Urothelium cell line (cell line): ENCODE measurements around the gene DPPA2.

ENCODE experiments used
- DNase-seq: peaks from one replicate; pipeline ENCODE4 v3.0.0; 2011; ENCODE audit warnings: low spot score, mixed read lengths
- FAIRE-seq: peaks from 2 replicates; lab custom pipeline; 2011; peaks lifted over from hg19 to GRCh38; lab: Jason Lieb, UNC

DPPA2 gene

GRCh38 chr3:109325657-109326056 is 9.3 kb upstream of the DPPA2 start:
- DNase-seq (no peak), FAIRE-seq (no peak)

- FAIRE-seq (no peak), DNase-seq (no peak)
These were observed 8.8 kb upstream of the DPPA2 start for GRCh38 chr3:109325109-109325508.

GRCh38 chr3:109313061-109313460 is 3.3 kb downstream of the DPPA2 start:
- FAIRE-seq (no peak), DNase-seq (no peak)

GRCh38 chr3:109297496-109297895 is 18.8 kb downstream of the DPPA2 start:
- no peak for FAIRE-seq

GRCh38 chr3:109284071-109284470 is 32.2 kb downstream of the DPPA2 start:
- no peak for DNase-seq
- no peak for FAIRE-seq

More at GRCh38 chr3:109297496-109297895, 18.8 kb downstream of the DPPA2 start:
- no peak for DNase-seq

- DNase-seq (no peak), FAIRE-seq (no peak)
These were observed 37.8 kb downstream of the DPPA2 start for GRCh38 chr3:109278546-109278945.

GRCh38 chr3:109278141-109278540 is 38.2 kb downstream of the DPPA2 start:
- DNase-seq (no peak), FAIRE-seq (no peak)

GRCh38 chr3:109275702-109276293 is 40.5 kb downstream of the DPPA2 start:
- DNase-seq (peak; percentile 73), FAIRE-seq (no peak)

GRCh38 chr3:109270779-109271178 is 45.5 kb downstream of the DPPA2 start:
- no peak for FAIRE-seq

GRCh38 chr3:109269577-109270275 is 46.6 kb downstream of the DPPA2 start:
- FAIRE-seq (no peak), DNase-seq (no peak)

More at GRCh38 chr3:109270779-109271178, 45.5 kb downstream of the DPPA2 start:
- DNase-seq, result no peak

- peak; percentile 6 for DNase-seq
These were observed 48.1 kb downstream of the DPPA2 start for GRCh38 chr3:109268181-109268580.

GRCh38 chr3:109265295-109265694 is 51.0 kb downstream of the DPPA2 start:
- FAIRE-seq (no peak), DNase-seq (no peak)

More at GRCh38 chr3:109268181-109268580, 48.1 kb downstream of the DPPA2 start:
- FAIRE-seq, result no peak

- no peak for FAIRE-seq
- peak; percentile 51 for DNase-seq
These were observed 59.0 kb downstream of the DPPA2 start for GRCh38 chr3:109257269-109257668.

- no peak for DNase-seq
- FAIRE-seq, result no peak
These were observed 61.5 kb downstream of the DPPA2 start for GRCh38 chr3:109254770-109255169.

GRCh38 chr3:109252641-109253040 is 63.7 kb downstream of the DPPA2 start:
- no peak for FAIRE-seq
- DNase-seq, result no peak
